HepG2 (cell line): ENCODE results near the gene SLC51B. TPM values are rescaled to one million over a fixed set of nuclear protein-coding genes. Genes with fewer than 3 reads are reported as not detected.

ENCODE experiments used
- ATAC-seq: fragments of 200-7000 bp; cut with Tn5 transposase; 3 replicates; pipeline ENCODE4 v1.9.1; 2020; ENCODE audit warnings: mild to moderate bottlenecking, moderate library complexity
- BruUV-seq: library from RNA; stranded (reverse); fragments of 400-500 nt; replicated peaks from 2 replicates; lab custom pipeline; 2021; lab: Mats Ljungman, UMichigan
- CTCF ChIA-PET: fragments of 300-600 bp; formaldehyde crosslinking; extraction: SDS; loops from one replicate; lab custom pipeline; 2021; ENCODE audit warnings: low total read pairs, inconsistent platforms, low intra/inter-chr PET ratio; lab: Yijun Ruan, JAX
- POLR2A ChIA-PET: fragments of 350-600 bp; sonication (Branson Sonifier 250); formaldehyde crosslinking; loops from one replicate; lab custom pipeline; 2020; ENCODE audit warnings: antibody characterized with exemption, inconsistent platforms; lab: Yijun Ruan, JAX
- DNase-seq: peaks from one replicate; pipeline ENCODE4 v3.0.0-alpha.2; 2015; ENCODE audit warnings: low spot score
- FAIRE-seq: peaks from 3 replicates; lab custom pipeline; 2011; peaks lifted over from hg19 to GRCh38; lab: Jason Lieb, UNC
- H2AFZ ChIP-seq: one replicate; pipeline ENCODE4 v1.6.1; 2011; ENCODE audit warnings: low read length, inconsistent platforms
- H3K27ac ChIP-seq: fragments of 300-600 bp; 3 replicates; pipeline ENCODE4 v1.8.0; 2011; ENCODE audit warnings: mixed run types, mild to moderate bottlenecking, mixed read lengths, low read length, inconsistent platforms; ENCODE audit not compliant: insufficient read depth; ENCODE audit errors: extremely low read length
- H3K27me3 ChIP-seq, 2 experiments: fragments of 200-600 bp in 1 of 2; 2 replicates in 1 of 2; 3 replicates in 1 of 2; pipeline versions ENCODE4 v1.6.0 to v1.8.0; 2011; ENCODE audit warnings: low read length in 2 of 2, mild to moderate bottlenecking in 2 of 2, moderate library complexity in 2 of 2, inconsistent platforms in 1 of 2; ENCODE audit not compliant: insufficient read depth in 2 of 2, control insufficient read depth in 1 of 2
- H3K36me3 ChIP-seq, 2 experiments: fragments of 200-600 bp in 1 of 2; replicated peaks in 1 of 2; 2 replicates in 1 of 2; 3 replicates in 1 of 2; pipeline versions ENCODE4 v1.5.1 to v1.8.0; 2011; ENCODE audit warnings: low read length in 2 of 2, inconsistent platforms in 1 of 2; ENCODE audit not compliant: insufficient read depth in 2 of 2, control insufficient read depth in 1 of 2
- H3K4me1 ChIP-seq: 2 replicates; pipeline ENCODE4 v1.5.1; 2012; ENCODE audit warnings: low read length, inconsistent platforms; ENCODE audit not compliant: insufficient read depth
- H3K4me2 ChIP-seq: 2 replicates; pipeline ENCODE4 v1.6.0; 2011; ENCODE audit warnings: low read depth, low read length, inconsistent platforms
- H3K4me3 ChIP-seq, 3 experiments: fragments of 200-600 bp in 1 of 3; sonication (generic), shearing (Covaris generic) in 1 of 3; replicated peaks in 1 of 3; 2 replicates each; pipeline ENCODE4 v1.5.1; 2011 to 2016; ENCODE audit warnings: low read length in 3 of 3, inconsistent platforms in 2 of 3, low read depth in 2 of 3, mild to moderate bottlenecking in 2 of 3, control low read depth in 1 of 3, mixed read lengths in 1 of 3; ENCODE audit not compliant: insufficient read depth in 1 of 3
- H3K79me2 ChIP-seq: one replicate; pipeline ENCODE4 v1.6.1; 2011; ENCODE audit warnings: low read length, inconsistent platforms; ENCODE audit not compliant: insufficient read depth
- H3K9ac ChIP-seq: 2 replicates; pipeline ENCODE4 v1.6.0; 2011; ENCODE audit warnings: mild to moderate bottlenecking, low read depth, low read length, inconsistent platforms; ENCODE audit not compliant: insufficient read depth
- H3K9me3 ChIP-seq: 2 replicates; pipeline ENCODE4 v1.5.1; 2012; ENCODE audit warnings: mild to moderate bottlenecking, low read length
- H4K20me1 ChIP-seq: 2 replicates; pipeline ENCODE4 v1.6.0; 2011; ENCODE audit warnings: inconsistent platforms, mild to moderate bottlenecking, low read length, moderate library complexity; ENCODE audit not compliant: insufficient read depth
- ASH2L ChIP-seq: fragments of 300-600, 200-600 bp; sonication (generic); IDR thresholded peaks from 2 replicates; pipeline ENCODE4 v1.7.0; 2017; ENCODE audit warnings: low read depth, mild to moderate bottlenecking, moderate library complexity, mixed read lengths, low read length; ENCODE audit not compliant: insufficient read length
- CENPT ChIP-seq: sonication (generic); formaldehyde crosslinking; IDR thresholded peaks from 2 replicates; pipeline ENCODE4 v1.8.0; 2022; ENCODE audit warnings: low read depth, mild to moderate bottlenecking, moderate library complexity, missing genetic modification reagents
- EP300 ChIP-seq, 3 experiments: sonication (generic) in 1 of 3; formaldehyde crosslinking in 1 of 3; IDR thresholded peaks; 2 replicates each; pipeline versions ENCODE4 v1.5.1 to v1.6.1; 2011 to 2020; ENCODE audit warnings: low read depth in 2 of 3, low read length in 2 of 3, borderline replicate concordance in 1 of 3, improper control_type of control experiment in 1 of 3, mild to moderate bottlenecking in 1 of 3, missing genetic modification reagents in 1 of 3, moderate library complexity in 1 of 3
- ETV5 ChIP-seq: IDR thresholded peaks from 2 replicates; pipeline ENCODE4 v1.6.1; 2018; ENCODE audit warnings: missing biosample characterization, missing genetic modification reagents, inconsistent platforms, borderline replicate concordance
- FOSL2 ChIP-seq: sonication (generic); formaldehyde crosslinking; IDR thresholded peaks from 2 replicates; pipeline ENCODE4 v1.4.0; 2020; ENCODE audit warnings: missing genetic modification reagents
- FOXM1 ChIP-seq: sonication (generic); formaldehyde crosslinking; IDR thresholded peaks from 2 replicates; pipeline ENCODE4 v1.5.0; 2020; ENCODE audit warnings: missing genetic modification reagents
- MAZ ChIP-seq, 2 experiments: sonication (generic) in 1 of 2; formaldehyde crosslinking in 1 of 2; IDR thresholded peaks; 2 replicates each; pipeline versions ENCODE4 v1.5.0 to v1.6.1; 2012 to 2020; ENCODE audit warnings: low read depth in 2 of 2, mild to moderate bottlenecking in 2 of 2, borderline replicate concordance in 1 of 2, improper control_type of control experiment in 1 of 2, low read length in 1 of 2, missing genetic modification reagents in 1 of 2, moderate library complexity in 1 of 2
- NR2F2 ChIP-seq: IDR thresholded peaks from 2 replicates; pipeline ENCODE4 v1.6.1; 2012; ENCODE audit warnings: low read depth, inconsistent platforms, borderline replicate concordance
- SMAD1 ChIP-seq: sonication (generic); formaldehyde crosslinking; IDR thresholded peaks from 2 replicates; pipeline ENCODE4 v1.4.0; 2020; ENCODE audit warnings: missing genetic modification reagents, low read depth, mild to moderate bottlenecking, borderline replicate concordance
- WGBS: methylation state at CpG from one replicate; pipeline ENCODE4 v1.1.6; 2017; ENCODE audit warnings: low lambda C conversion rate; 5-methylcytosine and 5-hydroxymethylcytosine counted together
- in situ Hi-C: cut with HindIII; loops from 2 replicates; pipeline ENCODE4 v1.10.0; 2017; ENCODE audit warnings: low pct_unique_long_range_greater_than_20kb; ENCODE audit not compliant: extremely low pct_ligation_motif_present
- intact Hi-C: fragments of 100-400 bp; cut with micrococcal nuclease; formaldehyde crosslinking; loops from one replicate; pipeline ENCODE4 v1.10.0; 2022; ENCODE audit not compliant: unreplicated experiment
- polyA plus RNA-seq, 8 experiments: library from polyadenylated mRNA; depleted of rRNA in 3 of 8; stranded (reverse) in 7 of 8; unstranded in 1 of 8; fragments of >200 nt; fragmentation: Illumina TruSeq in 4 of 8; extraction: Trizol in 4 of 8; gene quantifications; 2 replicates each; pipeline versions ENCODE4 v1.2.1 to v1.2.3, GENCODE V29; 2011 to 2016; ENCODE audit warnings: low read depth in 4 of 8, missing spikeins in 1 of 8, mixed read lengths in 1 of 8; ENCODE audit not compliant: insufficient read depth in 1 of 8
- total RNA-seq, 5 experiments: library from RNA; depleted of rRNA; stranded (reverse); fragments of >200 nt; fragmentation: Illumina TruSeq; extraction: Trizol; gene quantifications; 2 replicates each; pipeline ENCODE4 v1.2.3, GENCODE V29; 2016; ENCODE audit warnings: low read depth in 1 of 5
- TF ChIP-seq, protein P1 (sequence below): sonication (generic); formaldehyde crosslinking; IDR thresholded peaks from 2 replicates; pipeline ENCODE4 v1.5.0; 2020; ENCODE audit warnings: mild to moderate bottlenecking, missing genetic modification reagents
- TF ChIP-seq, protein P2 (sequence below): sonication (generic); formaldehyde crosslinking; IDR thresholded peaks from 2 replicates; pipeline ENCODE4 v1.8.0; 2022; ENCODE audit warnings: mild to moderate bottlenecking, missing genetic modification reagents
- TF ChIP-seq, protein P3 (sequence below): IDR thresholded peaks from 2 replicates; pipeline ENCODE4 v1.6.1; 2016; ENCODE audit warnings: missing compliant biosample characterization, missing genetic modification reagents, borderline replicate concordance
- TF ChIP-seq, protein P4 (sequence below): IDR thresholded peaks from 2 replicates; pipeline ENCODE4 v1.4.0; 2020; ENCODE audit warnings: mild to moderate bottlenecking, missing genetic modification reagents

Gene SLC51B
- total and polyA plus RNA-seq, 2 of the 13 experiments (the other 11 are each of a cell fraction or from before 2014, with no cell fraction given): 14.9 to 17.1 TPM

DNA sequence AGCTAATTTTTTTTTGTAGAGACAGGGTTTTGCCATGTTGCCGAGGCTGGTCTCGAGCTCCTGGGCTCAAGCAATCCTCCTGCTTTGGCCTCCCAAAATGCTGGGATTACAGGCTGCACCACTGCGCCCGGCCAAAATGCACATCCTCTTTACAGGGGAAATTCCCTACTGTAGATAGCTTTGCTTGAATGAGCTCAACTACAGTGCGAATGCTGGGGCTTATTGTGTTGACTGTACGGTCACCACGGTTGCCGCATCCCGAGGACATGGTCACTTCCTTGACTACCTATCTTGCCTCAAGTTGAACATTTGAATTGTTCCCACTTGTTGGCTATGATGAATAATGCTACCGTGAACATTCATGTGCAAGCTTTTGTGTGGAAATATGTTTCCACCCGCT, 10.5 kb upstream of the SLC51B start:
- H4K20me1 ChIP-seq: no peaks in the 10 kb centered on the region
- intact Hi-C loops: loop anchor here (5.0 to 10.0 kb wide), 2 partner anchors 150 to 263 kb away; partner anchors contain the start of genes CLPX and RNU5A-1
- DNase-seq (no peak), ATAC-seq (no peak), FAIRE-seq (no peak)
- H3K36me3 ChIP-seq: no peaks in the 10 kb centered on the region
- BruUV-seq: no TSS peak
- WGBS: 96% methylated on average over 11 of the region's 11 CpGs
- H3K4me2 ChIP-seq: no peak overlapping the region
- peaks cover 74% of the 10 kb centered on the region for H3K4me1 ChIP-seq
- no peak overlapping the region for H3K9ac ChIP-seq
- ChIA-PET POLR2A (interaction anchor here (1.1 to 1.3 kb wide), 2 partner anchors 10 to 22 kb away, joined by 4 to 7 read pairs; partner anchors contain the start of gene SLC51B), CTCF (interaction anchor here (1.1 to 3.1 kb wide), 4 partner anchors 9 to 53 kb away, joined by 3 to 34 read pairs (median 22); no protein-coding TSS in a partner anchor)
- in situ Hi-C loops: loop anchor here (10.0 kb wide), 2 partner anchors 50 to 260 kb away; partner anchors contain the start of gene RNU5A-1
- no peaks in the 10 kb centered on the region for H3K9me3 ChIP-seq
- H3K79me2 ChIP-seq: no peaks in the 10 kb centered on the region
- no peak overlapping the region for H3K4me3 ChIP-seq
- H3K27ac ChIP-seq: no peak overlapping the region
- H2AFZ ChIP-seq: no peak overlapping the region
- H3K27me3 ChIP-seq: no peaks in the 10 kb centered on the region
- TF ChIP-seq, protein P1, sequence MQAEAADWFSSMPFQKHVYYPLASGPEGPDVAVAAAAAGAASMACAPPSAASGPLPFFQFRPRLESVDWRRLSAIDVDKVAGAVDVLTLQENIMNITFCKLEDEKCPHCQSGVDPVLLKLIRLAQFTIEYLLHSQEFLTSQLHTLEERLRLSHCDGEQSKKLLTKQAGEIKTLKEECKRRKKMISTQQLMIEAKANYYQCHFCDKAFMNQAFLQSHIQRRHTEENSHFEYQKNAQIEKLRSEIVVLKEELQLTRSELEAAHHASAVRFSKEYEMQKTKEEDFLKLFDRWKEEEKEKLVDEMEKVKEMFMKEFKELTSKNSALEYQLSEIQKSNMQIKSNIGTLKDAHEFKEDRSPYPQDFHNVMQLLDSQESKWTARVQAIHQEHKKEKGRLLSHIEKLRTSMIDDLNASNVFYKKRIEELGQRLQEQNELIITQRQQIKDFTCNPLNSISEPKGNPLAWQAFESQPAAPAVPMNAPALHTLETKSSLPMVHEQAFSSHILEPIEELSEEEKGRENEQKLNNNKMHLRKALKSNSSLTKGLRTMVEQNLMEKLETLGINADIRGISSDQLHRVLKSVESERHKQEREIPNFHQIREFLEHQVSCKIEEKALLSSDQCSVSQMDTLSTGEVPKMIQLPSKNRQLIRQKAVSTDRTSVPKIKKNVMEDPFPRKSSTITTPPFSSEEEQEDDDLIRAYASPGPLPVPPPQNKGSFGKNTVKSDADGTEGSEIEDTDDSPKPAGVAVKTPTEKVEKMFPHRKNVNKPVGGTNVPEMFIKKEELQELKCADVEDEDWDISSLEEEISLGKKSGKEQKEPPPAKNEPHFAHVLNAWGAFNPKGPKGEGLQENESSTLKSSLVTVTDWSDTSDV (CRISPR knock-in tag): no peak
- TF ChIP-seq EP300 (IDR thresholded peaks at IDR 0.05; ENCODE audit: low read depth in 2 of 2, low read length in 2 of 2) (no peak), EP300 (CRISPR knock-in tag; IDR thresholded peaks at IDR 0.05; ENCODE audit: borderline replicate concordance) (no peak), FOSL2 (CRISPR knock-in tag) (no peak), MAZ (IDR thresholded peaks at IDR 0.05; ENCODE audit: borderline replicate concordance, low read depth, low read length) (no peak), MAZ (CRISPR knock-in tag; IDR thresholded peaks at IDR 0.05; ENCODE audit: low read depth) (no peak), SMAD1 (no peak), ETV5 (CRISPR knock-in tag) (no peak), NR2F2 (no peak), CENPT (CRISPR knock-in tag) (no peak), FOXM1 (no peak), ASH2L (no peak)
- TF ChIP-seq, protein P2, sequence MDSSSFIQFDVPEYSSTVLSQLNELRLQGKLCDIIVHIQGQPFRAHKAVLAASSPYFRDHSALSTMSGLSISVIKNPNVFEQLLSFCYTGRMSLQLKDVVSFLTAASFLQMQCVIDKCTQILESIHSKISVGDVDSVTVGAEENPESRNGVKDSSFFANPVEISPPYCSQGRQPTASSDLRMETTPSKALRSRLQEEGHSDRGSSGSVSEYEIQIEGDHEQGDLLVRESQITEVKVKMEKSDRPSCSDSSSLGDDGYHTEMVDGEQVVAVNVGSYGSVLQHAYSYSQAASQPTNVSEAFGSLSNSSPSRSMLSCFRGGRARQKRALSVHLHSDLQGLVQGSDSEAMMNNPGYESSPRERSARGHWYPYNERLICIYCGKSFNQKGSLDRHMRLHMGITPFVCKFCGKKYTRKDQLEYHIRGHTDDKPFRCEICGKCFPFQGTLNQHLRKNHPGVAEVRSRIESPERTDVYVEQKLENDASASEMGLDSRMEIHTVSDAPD (CRISPR knock-in tag): no peak
- TF ChIP-seq, protein P3, sequence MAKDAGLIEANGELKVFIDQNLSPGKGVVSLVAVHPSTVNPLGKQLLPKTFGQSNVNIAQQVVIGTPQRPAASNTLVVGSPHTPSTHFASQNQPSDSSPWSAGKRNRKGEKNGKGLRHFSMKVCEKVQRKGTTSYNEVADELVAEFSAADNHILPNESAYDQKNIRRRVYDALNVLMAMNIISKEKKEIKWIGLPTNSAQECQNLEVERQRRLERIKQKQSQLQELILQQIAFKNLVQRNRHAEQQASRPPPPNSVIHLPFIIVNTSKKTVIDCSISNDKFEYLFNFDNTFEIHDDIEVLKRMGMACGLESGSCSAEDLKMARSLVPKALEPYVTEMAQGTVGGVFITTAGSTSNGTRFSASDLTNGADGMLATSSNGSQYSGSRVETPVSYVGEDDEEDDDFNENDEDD (CRISPR knock-in tag): no peak
- TF ChIP-seq, protein P4, sequence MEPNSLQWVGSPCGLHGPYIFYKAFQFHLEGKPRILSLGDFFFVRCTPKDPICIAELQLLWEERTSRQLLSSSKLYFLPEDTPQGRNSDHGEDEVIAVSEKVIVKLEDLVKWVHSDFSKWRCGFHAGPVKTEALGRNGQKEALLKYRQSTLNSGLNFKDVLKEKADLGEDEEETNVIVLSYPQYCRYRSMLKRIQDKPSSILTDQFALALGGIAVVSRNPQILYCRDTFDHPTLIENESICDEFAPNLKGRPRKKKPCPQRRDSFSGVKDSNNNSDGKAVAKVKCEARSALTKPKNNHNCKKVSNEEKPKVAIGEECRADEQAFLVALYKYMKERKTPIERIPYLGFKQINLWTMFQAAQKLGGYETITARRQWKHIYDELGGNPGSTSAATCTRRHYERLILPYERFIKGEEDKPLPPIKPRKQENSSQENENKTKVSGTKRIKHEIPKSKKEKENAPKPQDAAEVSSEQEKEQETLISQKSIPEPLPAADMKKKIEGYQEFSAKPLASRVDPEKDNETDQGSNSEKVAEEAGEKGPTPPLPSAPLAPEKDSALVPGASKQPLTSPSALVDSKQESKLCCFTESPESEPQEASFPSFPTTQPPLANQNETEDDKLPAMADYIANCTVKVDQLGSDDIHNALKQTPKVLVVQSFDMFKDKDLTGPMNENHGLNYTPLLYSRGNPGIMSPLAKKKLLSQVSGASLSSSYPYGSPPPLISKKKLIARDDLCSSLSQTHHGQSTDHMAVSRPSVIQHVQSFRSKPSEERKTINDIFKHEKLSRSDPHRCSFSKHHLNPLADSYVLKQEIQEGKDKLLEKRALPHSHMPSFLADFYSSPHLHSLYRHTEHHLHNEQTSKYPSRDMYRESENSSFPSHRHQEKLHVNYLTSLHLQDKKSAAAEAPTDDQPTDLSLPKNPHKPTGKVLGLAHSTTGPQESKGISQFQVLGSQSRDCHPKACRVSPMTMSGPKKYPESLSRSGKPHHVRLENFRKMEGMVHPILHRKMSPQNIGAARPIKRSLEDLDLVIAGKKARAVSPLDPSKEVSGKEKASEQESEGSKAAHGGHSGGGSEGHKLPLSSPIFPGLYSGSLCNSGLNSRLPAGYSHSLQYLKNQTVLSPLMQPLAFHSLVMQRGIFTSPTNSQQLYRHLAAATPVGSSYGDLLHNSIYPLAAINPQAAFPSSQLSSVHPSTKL: no peak
